ENCODE data around the gene GAB2.

GAB2 gene

GRCh38 chr11:78199653-78200015 lies 218.0 kb downstream of the GAB2 start:
- H3K4me1 ChIP-seq (ENCODE audit: insufficient read depth, low read length) = no peaks in the 10 kb centered on the region
- H3K27ac ChIP-seq (ENCODE audit: low read length) = no peak overlapping the region
- no peaks in the 10 kb centered on the region for H3K27me3 ChIP-seq (ENCODE audit: insufficient read depth, low read length)
- no peak overlapping the region for H3K9ac ChIP-seq (ENCODE audit: low read depth, low read length)
- no peaks in the 10 kb centered on the region for H3K36me3 ChIP-seq (ENCODE audit: insufficient read depth, low read depth, low read length)
- no peaks in the 10 kb centered on the region for H3K9me3 ChIP-seq (ENCODE audit: insufficient read depth, low read depth, low read length)
- no peak overlapping the region for H3K4me3 ChIP-seq (ENCODE audit: low read length)

GRCh38 chr11:78199015-78199652 lies 218.5 kb downstream of the GAB2 start:
- H3K36me3 ChIP-seq (ENCODE audit: insufficient read depth, low read depth, low read length) = no peaks in the 10 kb centered on the region
- no peaks in the 10 kb centered on the region for H3K4me1 ChIP-seq (ENCODE audit: insufficient read depth, low read length)
- H3K9me3 ChIP-seq (ENCODE audit: insufficient read depth, low read depth, low read length) = no peaks in the 10 kb centered on the region
- H3K27me3 ChIP-seq (ENCODE audit: insufficient read depth, low read length) = no peaks in the 10 kb centered on the region
- no peak overlapping the region for H3K27ac ChIP-seq (ENCODE audit: low read length)
- no peak overlapping the region for H3K4me3 ChIP-seq (ENCODE audit: low read length)
- H3K9ac ChIP-seq (ENCODE audit: low read depth, low read length) = no peak overlapping the region

GRCh38 chr11:78197816-78198215 lies 219.8 kb downstream of the GAB2 start:
- Histone ChIP-seq H3K4me3 (ENCODE audit: low read length) (no peak overlapping the region), H3K9me3 (ENCODE audit: insufficient read depth, low read depth, low read length) (no peaks in the 10 kb centered on the region), H3K4me1 (ENCODE audit: insufficient read depth, low read length) (no peaks in the 10 kb centered on the region), H3K27ac (ENCODE audit: low read length) (no peak overlapping the region), H3K9ac (ENCODE audit: low read depth, low read length) (no peak overlapping the region), H3K36me3 (ENCODE audit: insufficient read depth, low read depth, low read length) (no peaks in the 10 kb centered on the region), H3K27me3 (ENCODE audit: insufficient read depth, low read length) (no peaks in the 10 kb centered on the region)

- Histone ChIP-seq H3K9me3 (ENCODE audit: insufficient read depth, low read depth, low read length) (no peaks in the 10 kb centered on the region), H3K4me3 (ENCODE audit: low read length) (no peak overlapping the region), H3K27me3 (ENCODE audit: insufficient read depth, low read length) (no peaks in the 10 kb centered on the region), H3K4me1 (ENCODE audit: insufficient read depth, low read length) (no peaks in the 10 kb centered on the region), H3K9ac (ENCODE audit: low read depth, low read length) (no peak overlapping the region), H3K36me3 (ENCODE audit: insufficient read depth, low read depth, low read length) (no peaks in the 10 kb centered on the region), H3K27ac (ENCODE audit: low read length) (no peak overlapping the region)
Measured at GRCh38 chr11:78196661-78197091, 220.9 kb downstream of the GAB2 start.

- Histone ChIP-seq H3K4me3 (ENCODE audit: low read length) (no peak overlapping the region), H3K27me3 (ENCODE audit: insufficient read depth, low read length) (no peaks in the 10 kb centered on the region), H3K27ac (ENCODE audit: low read length) (no peak overlapping the region), H3K9me3 (ENCODE audit: insufficient read depth, low read depth, low read length) (no peaks in the 10 kb centered on the region), H3K4me1 (ENCODE audit: insufficient read depth, low read length) (no peaks in the 10 kb centered on the region), H3K9ac (ENCODE audit: low read depth, low read length) (no peak overlapping the region), H3K36me3 (ENCODE audit: insufficient read depth, low read depth, low read length) (no peaks in the 10 kb centered on the region)
Measured at GRCh38 chr11:78195917-78196560, 221.6 kb downstream of the GAB2 start.

- H3K27ac ChIP-seq (ENCODE audit: low read length) = no peak overlapping the region
- no peaks in the 10 kb centered on the region for H3K27me3 ChIP-seq (ENCODE audit: insufficient read depth, low read length)
- no peak overlapping the region for H3K9ac ChIP-seq (ENCODE audit: low read depth, low read length)
- H3K4me1 ChIP-seq (ENCODE audit: insufficient read depth, low read length) = no peaks in the 10 kb centered on the region
- no peak overlapping the region for H3K4me3 ChIP-seq (ENCODE audit: low read length)
- H3K36me3 ChIP-seq (ENCODE audit: insufficient read depth, low read depth, low read length) = no peaks in the 10 kb centered on the region
- H3K9me3 ChIP-seq (ENCODE audit: insufficient read depth, low read depth, low read length) = no peaks in the 10 kb centered on the region
Measured at GRCh38 chr11:78194490-78194889, 223.1 kb downstream of the GAB2 start.

- Histone ChIP-seq H3K4me1 (ENCODE audit: insufficient read depth, low read length) (no peaks in the 10 kb centered on the region), H3K27ac (ENCODE audit: low read length) (no peak overlapping the region), H3K36me3 (ENCODE audit: insufficient read depth, low read depth, low read length) (no peaks in the 10 kb centered on the region), H3K4me3 (ENCODE audit: low read length) (no peak overlapping the region), H3K27me3 (ENCODE audit: insufficient read depth, low read length) (no peaks in the 10 kb centered on the region), H3K9me3 (ENCODE audit: insufficient read depth, low read depth, low read length) (no peaks in the 10 kb centered on the region), H3K9ac (ENCODE audit: low read depth, low read length) (no peak overlapping the region; the same call in 1 of the 2 replicates)
Measured at GRCh38 chr11:78193806-78194205, 223.8 kb downstream of the GAB2 start.

GRCh38 chr11:78192911-78193351 lies 224.7 kb downstream of the GAB2 start:
- H3K9ac ChIP-seq (ENCODE audit: low read depth, low read length) = no peak overlapping the region
- H3K9me3 ChIP-seq (ENCODE audit: insufficient read depth, low read depth, low read length) = no peaks in the 10 kb centered on the region
- no peaks in the 10 kb centered on the region for H3K36me3 ChIP-seq (ENCODE audit: insufficient read depth, low read depth, low read length)
- H3K27ac ChIP-seq (ENCODE audit: low read length) = no peak overlapping the region
- H3K4me1 ChIP-seq (ENCODE audit: insufficient read depth, low read length) = no peaks in the 10 kb centered on the region
- no peak overlapping the region for H3K4me3 ChIP-seq (ENCODE audit: low read length)
- no peaks in the 10 kb centered on the region for H3K27me3 ChIP-seq (ENCODE audit: insufficient read depth, low read length)

- Histone ChIP-seq H3K27ac (ENCODE audit: low read length) (no peak overlapping the region), H3K4me3 (ENCODE audit: low read length) (no peak overlapping the region), H3K9me3 (ENCODE audit: insufficient read depth, low read depth, low read length) (no peaks in the 10 kb centered on the region), H3K27me3 (ENCODE audit: insufficient read depth, low read length) (peaks cover 4% of the 10 kb centered on the region), H3K9ac (ENCODE audit: low read depth, low read length) (no peak overlapping the region), H3K4me1 (ENCODE audit: insufficient read depth, low read length) (peaks cover 5% of the 10 kb centered on the region; the same call in 1 of the 2 replicates), H3K36me3 (ENCODE audit: insufficient read depth, low read depth, low read length) (no peaks in the 10 kb centered on the region)
Measured at GRCh38 chr11:78192223-78192719, 225.3 kb downstream of the GAB2 start.

- H3K4me1 ChIP-seq (ENCODE audit: insufficient read depth, low read length) = peaks cover 5% of the 10 kb centered on the region; the same call in 1 of the 2 replicates
Measured at GRCh38 chr11:78190871-78191538, 226.6 kb downstream of the GAB2 start.

GRCh38 chr11:78190374-78190773 lies 227.2 kb downstream of the GAB2 start:
- Histone ChIP-seq H3K9me3 (ENCODE audit: insufficient read depth, low read depth, low read length) (no peaks in the 10 kb centered on the region), H3K9ac (ENCODE audit: low read depth, low read length) (no peak overlapping the region), H3K27ac (ENCODE audit: low read length) (no peak overlapping the region), H3K27me3 (ENCODE audit: insufficient read depth, low read length) (peaks cover 8% of the 10 kb centered on the region), H3K4me3 (ENCODE audit: low read length) (no peak overlapping the region), H3K4me1 (ENCODE audit: insufficient read depth, low read length) (peaks cover 5% of the 10 kb centered on the region; the same call in 1 of the 2 replicates), H3K36me3 (ENCODE audit: insufficient read depth, low read depth, low read length) (no peaks in the 10 kb centered on the region)

More at GRCh38 chr11:78190871-78191538, 226.6 kb downstream of the GAB2 start:
- Histone ChIP-seq H3K4me3 (ENCODE audit: low read length) (no peak overlapping the region), H3K9ac (ENCODE audit: low read depth, low read length) (no peak overlapping the region), H3K27ac (ENCODE audit: low read length) (no peak overlapping the region), H3K9me3 (ENCODE audit: insufficient read depth, low read depth, low read length) (no peaks in the 10 kb centered on the region), H3K36me3 (ENCODE audit: insufficient read depth, low read depth, low read length) (no peaks in the 10 kb centered on the region), H3K27me3 (ENCODE audit: insufficient read depth, low read length) (peaks cover 8% of the 10 kb centered on the region)

Data from iPS-20b (cell line).